Measurements from ENCODE around the gene SMYD3. TPM values are rescaled to one million over a fixed set of nuclear protein-coding genes. Genes with fewer than 3 reads are reported as not detected.

Gene SMYD3
- total RNA-seq, 1 donor from 2014 or later: 20.8 TPM

- Mint-ChIP-seq H3K27ac (no peak overlapping the region), H3K4me1 (no peaks in the 10 kb centered on the region), H3K27me3 (no peaks in the 10 kb centered on the region), H3K4me3 (no peak overlapping the region), H3K9me3 (no peaks in the 10 kb centered on the region), H3K36me3 (ENCODE audit: low read depth) (peaks cover 9% of the 10 kb centered on the region)
- ChIA-PET POLR2A (no interaction called here), CTCF (no interaction called here)
- TF ChIP-seq CTCF (IDR thresholded peaks at IDR 0.05): no peak
- DNase-seq: no peak
- no peak for ATAC-seq (ENCODE audit: low read depth)
- intact Hi-C loops (cut with micrococcal nuclease): no loop called here
Observed at GRCh38 chr1:245770156-245770555, 736.9 kb downstream of the SMYD3 start.

- H3K27ac Mint-ChIP-seq: no peak overlapping the region
Observed at GRCh38 chr1:245768596-245768995, 738.5 kb downstream of the SMYD3 start.

GRCh38 chr1:245765230-245766000 is 741.7 kb downstream of the SMYD3 start:
- H3K36me3 Mint-ChIP-seq (ENCODE audit: low read depth): peaks cover 19% of the 10 kb centered on the region
- no peak for TF ChIP-seq CTCF (IDR thresholded peaks at IDR 0.05)
- CTCF ChIA-PET: no interaction called here
- POLR2A ChIA-PET: no interaction called here
- no peak for DNase-seq
- ATAC-seq (ENCODE audit: low read depth): no peak
- H3K27ac Mint-ChIP-seq: no peak overlapping the region
- no peaks in the 10 kb centered on the region for H3K4me1 Mint-ChIP-seq
- intact Hi-C loops (cut with micrococcal nuclease): no loop called here
- H3K9me3 Mint-ChIP-seq: no peaks in the 10 kb centered on the region
- no peaks in the 10 kb centered on the region for H3K27me3 Mint-ChIP-seq
- no peak overlapping the region for H3K4me3 Mint-ChIP-seq

More at GRCh38 chr1:245768596-245768995, 738.5 kb downstream of the SMYD3 start:
- no peaks in the 10 kb centered on the region for H3K27me3 Mint-ChIP-seq
- H3K4me3 Mint-ChIP-seq: no peak overlapping the region
- ChIA-PET CTCF (no interaction called here), POLR2A (no interaction called here)
- H3K36me3 Mint-ChIP-seq (ENCODE audit: low read depth): peaks cover 9% of the 10 kb centered on the region
- TF ChIP-seq CTCF (IDR thresholded peaks at IDR 0.05): no peak
- intact Hi-C loops (cut with micrococcal nuclease): no loop called here
- no peaks in the 10 kb centered on the region for H3K9me3 Mint-ChIP-seq
- ATAC-seq (ENCODE audit: low read depth) (no peak), DNase-seq (no peak)
- no peaks in the 10 kb centered on the region for H3K4me1 Mint-ChIP-seq

- Mint-ChIP-seq H3K4me3 (no peak overlapping the region), H3K27me3 (no peaks in the 10 kb centered on the region), H3K9me3 (no peaks in the 10 kb centered on the region), H3K27ac (no peak overlapping the region), H3K4me1 (no peaks in the 10 kb centered on the region), H3K36me3 (ENCODE audit: low read depth) (peaks cover 16% of the 10 kb centered on the region)
- ATAC-seq (ENCODE audit: low read depth) (no peak), DNase-seq (no peak)
- ChIA-PET CTCF (no interaction called here), POLR2A (no interaction called here)
- intact Hi-C loops (cut with micrococcal nuclease): no loop called here
- no peak for TF ChIP-seq CTCF (IDR thresholded peaks at IDR 0.05)
Observed at GRCh38 chr1:245763873-245764331, 743.2 kb downstream of the SMYD3 start.

GRCh38 chr1:245762396-245762910 is 744.6 kb downstream of the SMYD3 start:
- Mint-ChIP-seq H3K27me3 (no peaks in the 10 kb centered on the region), H3K36me3 (ENCODE audit: low read depth) (peaks cover 16% of the 10 kb centered on the region), H3K9me3 (peaks cover 5% of the 10 kb centered on the region), H3K4me1 (no peaks in the 10 kb centered on the region), H3K4me3 (no peak overlapping the region), H3K27ac (no peak overlapping the region)
- POLR2A ChIA-PET: no interaction called here
- CTCF ChIA-PET: no interaction called here
- intact Hi-C loops (cut with micrococcal nuclease): no loop called here
- no peak for DNase-seq
- no peak for ATAC-seq (ENCODE audit: low read depth)
- no peak for TF ChIP-seq CTCF (IDR thresholded peaks at IDR 0.05)
